NOMO-1 treated with DMSO at 0.1 percent for 48 hours (cell line): Measurements from ENCODE around the gene ACOXL.

ENCODE experiments used
- DNase-seq: peaks from one replicate; lab custom pipeline; 2025; ENCODE audit not compliant: unreplicated experiment; lab: John Stamatoyannopoulos, UW

ACOXL gene

GRCh38 chr2:110791435-110791834 is 59.1 kb downstream of the ACOXL start:
- no peak for DNase-seq

GRCh38 chr2:110793034-110793433 is 60.7 kb downstream of the ACOXL start:
- no peak for DNase-seq

GRCh38 chr2:110794390-110794789 is 62.0 kb downstream of the ACOXL start:
- no peak for DNase-seq

GRCh38 chr2:110794951-110795350 is 62.6 kb downstream of the ACOXL start:
- DNase-seq, result no peak

- no peak for DNase-seq
These were observed 64.4 kb downstream of the ACOXL start for GRCh38 chr2:110796716-110797301.

GRCh38 chr2:110799376-110799775 is 67.0 kb downstream of the ACOXL start:
- DNase-seq, result no peak

- no peak for DNase-seq
These were observed 68.4 kb downstream of the ACOXL start for GRCh38 chr2:110800611-110801402.

- no peak for DNase-seq
These were observed 70.0 kb downstream of the ACOXL start for GRCh38 chr2:110802208-110802932.

GRCh38 chr2:110804433-110804832 is 72.1 kb downstream of the ACOXL start:
- no peak for DNase-seq

- DNase-seq, result peak; percentile 65
These were observed 72.5 kb downstream of the ACOXL start for GRCh38 chr2:110804915-110805314.

GRCh38 chr2:110805894-110806452 is 73.6 kb downstream of the ACOXL start:
- no peak for DNase-seq

- no peak for DNase-seq
These were observed 75.1 kb downstream of the ACOXL start for GRCh38 chr2:110807522-110807921.

- DNase-seq, result no peak
These were observed 78.0 kb downstream of the ACOXL start for GRCh38 chr2:110810404-110810803.

- no peak for DNase-seq
These were observed 80.6 kb downstream of the ACOXL start for GRCh38 chr2:110812726-110813645.

- no peak for DNase-seq
These were observed 81.5 kb downstream of the ACOXL start for GRCh38 chr2:110813896-110814295.

- DNase-seq, result no peak
These were observed 83.6 kb downstream of the ACOXL start for GRCh38 chr2:110815938-110816337.

- DNase-seq, result no peak
These were observed 84.3 kb downstream of the ACOXL start for GRCh38 chr2:110816404-110817365.

GRCh38 chr2:110818767-110819481 is 86.6 kb downstream of the ACOXL start:
- peak; percentile 14 for DNase-seq

GRCh38 chr2:110819711-110820110 is 87.3 kb downstream of the ACOXL start:
- no peak for DNase-seq
